PC-9 (cell line): ENCODE results near the gene SLC35F6.

Experiments
- EZH2 ChIP-seq: fragments of 200-600 bp; sonication (generic); IDR thresholded peaks from 2 replicates; pipeline ENCODE4 v1.8.0; 2017; ENCODE audit warnings: antibody characterized with exemption, low read depth
- TF ChIP-seq, protein P1 (sequence below): fragments of 200-600 bp; sonication (generic); conservative IDR thresholded peaks from 2 replicates; pipeline ENCODE4 v1.6.1; 2017; ENCODE audit warnings: mixed run types, antibody characterized with exemption, mild to moderate bottlenecking, moderate library complexity

DNA sequence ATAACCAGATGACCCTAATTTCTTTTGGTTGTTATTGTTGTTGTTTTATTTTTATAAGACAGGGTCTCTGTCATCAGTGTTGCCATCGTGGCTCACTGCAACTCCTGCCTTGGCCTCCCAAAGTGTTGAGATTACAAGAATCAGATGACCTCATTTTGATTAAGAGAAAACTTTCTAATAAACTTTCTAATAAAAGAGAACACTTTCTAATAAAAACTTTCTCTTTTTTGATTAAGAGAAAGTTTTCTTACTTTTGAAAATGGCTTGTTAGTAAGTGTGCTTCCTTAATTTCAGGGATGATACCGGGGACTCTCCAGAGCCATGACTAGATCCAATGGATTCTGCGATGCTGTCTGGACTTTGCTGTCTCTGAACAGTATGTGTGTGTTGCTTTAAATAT, 29.4 kb downstream of the SLC35F6 start:
- TF ChIP-seq, protein P1, sequence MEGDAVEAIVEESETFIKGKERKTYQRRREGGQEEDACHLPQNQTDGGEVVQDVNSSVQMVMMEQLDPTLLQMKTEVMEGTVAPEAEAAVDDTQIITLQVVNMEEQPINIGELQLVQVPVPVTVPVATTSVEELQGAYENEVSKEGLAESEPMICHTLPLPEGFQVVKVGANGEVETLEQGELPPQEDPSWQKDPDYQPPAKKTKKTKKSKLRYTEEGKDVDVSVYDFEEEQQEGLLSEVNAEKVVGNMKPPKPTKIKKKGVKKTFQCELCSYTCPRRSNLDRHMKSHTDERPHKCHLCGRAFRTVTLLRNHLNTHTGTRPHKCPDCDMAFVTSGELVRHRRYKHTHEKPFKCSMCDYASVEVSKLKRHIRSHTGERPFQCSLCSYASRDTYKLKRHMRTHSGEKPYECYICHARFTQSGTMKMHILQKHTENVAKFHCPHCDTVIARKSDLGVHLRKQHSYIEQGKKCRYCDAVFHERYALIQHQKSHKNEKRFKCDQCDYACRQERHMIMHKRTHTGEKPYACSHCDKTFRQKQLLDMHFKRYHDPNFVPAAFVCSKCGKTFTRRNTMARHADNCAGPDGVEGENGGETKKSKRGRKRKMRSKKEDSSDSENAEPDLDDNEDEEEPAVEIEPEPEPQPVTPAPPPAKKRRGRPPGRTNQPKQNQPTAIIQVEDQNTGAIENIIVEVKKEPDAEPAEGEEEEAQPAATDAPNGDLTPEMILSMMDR, result no peak
- TF ChIP-seq EZH2, result no peak
